GM18508 (cell line): Measurements from ENCODE around the gene COL4A2.

Experiments used
- ATAC-seq: cut with Tn5 transposase; IDR thresholded peaks from one replicate; pipeline ENCODE4 v1.9.1; 2021; ENCODE audit warnings: moderate number of reproducible peaks; ENCODE audit not compliant: insufficient read depth, unreplicated experiment

Gene COL4A2

DNA sequence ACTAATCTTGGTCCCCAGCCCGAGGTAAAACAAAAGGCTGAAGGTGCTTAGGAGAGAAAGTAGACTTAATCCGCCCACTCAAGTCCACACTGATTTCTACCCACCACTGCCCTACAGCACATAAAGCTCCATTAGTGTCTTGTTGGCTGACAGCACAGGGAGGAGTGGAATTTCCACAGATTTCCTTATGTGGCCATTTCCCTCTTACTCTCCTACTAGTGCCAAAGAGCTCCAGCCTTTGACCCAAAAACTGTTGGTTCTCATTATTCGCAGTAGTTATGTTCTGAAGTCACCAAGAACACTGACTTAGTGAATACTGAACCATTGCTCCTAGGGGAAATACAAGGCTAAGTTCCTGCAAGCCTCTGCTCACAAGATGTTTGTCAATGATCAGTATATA is 193.3 kb downstream of the COL4A2 start:
- no peak for ATAC-seq

DNA sequence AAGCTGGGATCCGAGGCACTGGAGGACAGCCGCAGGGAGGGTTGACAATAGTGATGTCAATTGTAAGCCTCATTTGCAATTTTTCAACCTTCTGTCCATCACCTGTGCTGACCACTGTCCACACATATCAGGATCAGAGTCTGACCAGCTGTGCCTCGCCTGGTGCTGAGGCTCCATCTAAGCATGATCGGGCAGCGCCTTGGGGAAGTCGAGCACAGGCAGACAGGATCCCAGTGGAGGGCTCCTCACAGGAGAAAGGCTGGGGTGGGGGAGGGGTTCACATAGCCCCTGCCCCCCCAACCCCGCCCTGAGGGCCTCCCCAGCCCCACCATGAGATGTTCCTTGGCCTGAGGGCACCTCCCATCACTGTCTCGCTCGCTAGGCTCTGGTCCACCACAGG is 194.1 kb downstream of the COL4A2 start:
- no peak for ATAC-seq

GRCh38 chr13:110503037-110503901 is 196.2 kb downstream of the COL4A2 start:
- no peak for ATAC-seq

GRCh38 chr13:110503979-110504499 is 197.0 kb downstream of the COL4A2 start:
- ATAC-seq, result no peak

DNA sequence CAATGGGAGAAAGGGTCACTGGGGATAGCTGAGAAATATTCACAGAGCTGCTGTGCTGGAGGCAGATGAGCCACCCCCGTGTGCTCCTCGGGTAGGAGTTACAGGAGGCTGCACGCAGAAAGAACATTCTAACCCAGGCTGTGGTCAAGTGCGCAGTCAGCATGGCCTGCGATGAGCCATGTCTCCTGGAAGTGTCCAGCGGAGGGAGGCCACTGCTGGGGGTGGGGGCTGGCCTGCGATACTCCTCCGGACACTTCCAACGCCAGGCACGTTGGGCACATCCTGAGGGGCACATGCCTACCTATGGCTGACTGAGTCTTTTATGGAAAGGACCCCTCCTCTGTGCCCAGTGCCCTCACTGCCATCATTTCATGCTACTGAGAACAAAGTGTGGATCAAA is 198.5 kb downstream of the COL4A2 start:
- ATAC-seq, result no peak

- ATAC-seq, result no peak
Observed at GRCh38 chr13:110506396-110506795, 199.3 kb downstream of the COL4A2 start.

DNA sequence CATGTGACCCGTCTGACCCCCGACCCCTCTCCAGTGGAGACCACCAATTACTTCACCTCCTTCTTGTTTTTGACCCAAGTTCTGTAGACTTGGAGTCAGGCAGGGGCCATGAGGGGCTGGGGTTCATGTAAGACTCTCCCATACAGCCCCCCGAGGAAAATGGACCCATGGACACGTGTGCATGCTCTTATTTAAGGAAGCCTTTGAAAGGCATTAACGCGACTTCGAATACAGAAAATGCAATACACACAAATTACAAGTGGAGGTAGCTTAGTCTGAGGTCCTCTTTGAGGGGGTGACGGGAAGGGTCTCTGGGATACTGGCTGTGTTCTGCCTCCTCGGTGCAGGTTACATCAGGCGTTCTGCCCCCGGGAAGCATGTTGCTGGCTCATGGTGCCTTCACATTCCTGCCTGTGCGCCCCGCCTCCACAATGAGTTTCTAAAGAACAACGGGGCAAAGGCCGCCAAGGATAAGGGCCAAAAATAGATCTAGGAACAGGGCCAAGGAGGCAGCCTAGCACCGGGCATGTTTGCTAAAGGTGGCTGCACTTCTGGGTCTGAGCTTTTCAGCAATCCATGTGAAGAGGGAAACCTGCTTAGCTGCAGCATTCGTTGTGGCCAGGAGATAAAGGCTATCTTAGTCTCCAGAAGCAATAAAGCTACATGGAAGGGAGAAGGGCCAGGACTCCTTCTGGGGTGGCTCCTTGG is 199.9 kb downstream of the COL4A2 start:
- ATAC-seq, result no peak

- ATAC-seq, result no peak
Observed at GRCh38 chr13:110507678-110508381, 200.7 kb downstream of the COL4A2 start.

DNA sequence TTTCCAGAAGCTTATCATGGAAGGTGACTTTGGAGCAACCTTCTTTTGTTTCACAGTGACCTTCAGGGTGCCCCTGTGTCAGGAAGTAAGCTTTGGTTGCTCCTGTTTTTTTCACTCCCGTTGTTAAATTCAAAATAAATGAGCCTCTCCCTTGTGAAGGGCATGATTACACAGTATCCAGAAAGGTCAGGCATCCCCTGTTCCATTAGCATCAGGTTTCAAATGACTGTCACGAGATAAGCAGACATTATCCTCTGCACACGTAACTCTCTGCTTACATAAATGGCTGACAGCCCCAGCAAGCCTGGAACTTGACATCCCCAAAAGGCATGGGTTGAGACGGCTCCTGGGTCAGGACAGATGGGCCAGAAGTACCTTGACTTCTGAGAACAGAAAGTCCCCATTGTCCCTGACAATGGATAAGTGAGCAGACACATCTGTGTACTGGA is 202.4 kb downstream of the COL4A2 start:
- ATAC-seq, result no peak

DNA sequence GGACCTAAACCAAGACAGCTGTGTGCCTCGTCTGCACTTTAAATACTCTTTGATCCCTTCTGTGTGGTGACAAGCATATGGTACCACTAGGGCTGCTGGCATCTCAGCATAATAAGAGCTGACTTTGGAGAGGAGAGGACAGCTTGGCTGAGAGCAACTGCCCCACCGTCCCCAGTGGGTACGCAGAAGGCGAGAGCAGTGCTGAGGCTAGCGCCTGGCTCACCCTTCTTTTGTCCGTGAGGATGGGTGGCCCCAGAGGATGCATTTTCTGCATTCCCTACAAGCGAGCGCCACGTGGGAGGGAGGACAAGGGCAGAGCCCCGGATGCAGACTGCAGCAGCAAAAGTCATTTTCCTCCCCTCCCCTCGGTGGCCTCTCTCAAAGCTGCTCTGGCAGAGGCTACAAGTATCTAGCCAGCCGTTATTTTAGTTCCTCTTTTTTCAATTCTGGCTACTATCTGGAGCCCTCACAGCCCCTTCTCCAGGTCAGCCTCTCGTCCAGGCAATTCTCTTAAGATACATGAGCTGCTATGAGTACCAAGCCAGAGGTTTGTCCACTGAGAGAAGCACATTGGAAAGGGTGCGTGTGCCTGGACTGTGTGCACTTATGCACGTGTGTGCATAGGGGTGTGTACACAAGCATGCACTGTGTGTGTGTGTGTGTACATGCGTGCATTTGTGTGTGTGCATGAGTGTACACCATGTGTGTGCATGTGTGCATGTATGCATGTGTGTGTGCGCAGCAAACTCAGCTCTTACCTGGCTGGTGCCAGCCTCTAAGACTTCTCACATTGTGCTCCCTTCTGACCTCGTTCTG is 203.1 kb downstream of the COL4A2 start:
- peak; percentile 62 for ATAC-seq

- ATAC-seq, result no peak
Observed at GRCh38 chr13:110511509-110512181, 204.6 kb downstream of the COL4A2 start.

DNA sequence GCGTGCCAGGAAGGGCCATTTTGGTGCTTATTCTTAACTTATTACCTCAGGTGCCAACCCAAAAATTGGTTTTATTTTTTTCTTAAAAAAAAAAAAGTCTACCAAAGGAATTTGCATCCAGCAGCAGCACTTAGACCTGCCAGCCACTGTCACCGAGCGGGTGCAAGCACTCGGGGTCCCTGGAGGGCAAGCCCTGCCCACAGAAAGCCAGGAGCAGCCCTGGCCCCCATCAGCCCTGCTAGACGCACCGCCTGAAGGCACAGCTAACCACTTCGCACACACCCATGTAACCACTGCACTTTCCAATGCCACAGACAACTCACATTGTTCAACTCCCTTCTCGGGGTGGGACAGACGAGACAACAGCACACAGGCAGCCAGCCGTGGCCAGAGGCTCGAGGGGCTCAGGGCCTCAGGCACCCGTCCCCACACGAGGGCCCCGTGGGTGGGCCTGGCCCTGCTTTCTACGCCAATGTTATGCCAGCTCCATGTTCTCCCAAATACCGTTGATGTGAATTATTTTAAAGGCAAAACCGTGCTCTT is 205.2 kb downstream of the COL4A2 start:
- no peak for ATAC-seq

GRCh38 chr13:110516500-110516899 is 209.4 kb downstream of the COL4A2 start:
- ATAC-seq, result no peak

DNA sequence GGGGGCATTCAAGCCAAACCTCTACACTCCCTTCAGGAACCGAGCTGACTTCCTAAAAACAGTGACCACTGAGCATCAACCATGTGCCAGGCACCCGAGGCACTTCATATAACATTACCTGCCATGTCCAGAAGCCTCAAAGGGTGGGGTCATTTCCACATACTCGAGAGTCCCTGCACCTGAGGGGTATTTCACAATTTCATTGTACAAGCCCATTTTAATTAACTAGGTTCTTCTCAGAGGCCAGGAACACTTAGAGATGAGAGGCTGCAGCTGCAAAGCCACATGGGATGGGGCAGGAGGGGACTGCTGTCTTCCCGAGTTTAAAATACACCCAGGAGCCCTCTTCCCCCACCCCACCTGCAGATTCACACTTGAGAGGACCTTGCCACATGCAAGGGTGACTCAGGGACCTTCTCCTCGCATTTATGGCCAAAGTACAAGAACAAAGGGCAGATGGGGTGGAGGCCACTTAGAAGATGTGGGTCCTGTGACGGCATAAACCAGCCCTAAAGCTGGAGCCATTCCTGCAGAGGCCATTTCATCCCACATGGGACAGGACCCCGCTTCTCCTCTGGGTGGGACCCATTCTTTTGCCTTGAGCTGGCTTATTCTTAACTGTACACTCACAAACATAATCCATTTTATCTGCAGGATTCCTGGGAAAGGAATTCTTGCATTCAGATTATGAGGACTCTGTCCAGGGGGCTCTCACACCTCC is 210.6 kb downstream of the COL4A2 start:
- ATAC-seq, result no peak

DNA sequence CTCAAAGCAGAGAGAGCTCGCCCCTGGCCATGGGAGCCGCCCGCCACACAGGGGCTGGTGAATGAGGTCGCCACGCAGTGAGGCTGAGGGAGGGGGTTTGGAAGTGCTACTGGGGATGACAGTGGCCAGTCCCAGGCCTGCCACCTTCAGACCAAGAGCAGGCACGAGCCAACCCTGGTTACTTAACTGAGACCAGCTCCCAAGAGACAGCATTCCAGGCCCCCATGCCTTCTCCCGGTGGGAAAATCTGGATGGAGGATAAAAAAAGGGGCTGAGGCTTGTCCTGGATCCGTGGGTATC is 211.1 kb downstream of the COL4A2 start:
- ATAC-seq, result no peak

- ATAC-seq, result no peak
Observed at GRCh38 chr13:110518571-110518970, 211.5 kb downstream of the COL4A2 start.

- ATAC-seq, result no peak
Observed at GRCh38 chr13:110519046-110519445, 212.0 kb downstream of the COL4A2 start.

DNA sequence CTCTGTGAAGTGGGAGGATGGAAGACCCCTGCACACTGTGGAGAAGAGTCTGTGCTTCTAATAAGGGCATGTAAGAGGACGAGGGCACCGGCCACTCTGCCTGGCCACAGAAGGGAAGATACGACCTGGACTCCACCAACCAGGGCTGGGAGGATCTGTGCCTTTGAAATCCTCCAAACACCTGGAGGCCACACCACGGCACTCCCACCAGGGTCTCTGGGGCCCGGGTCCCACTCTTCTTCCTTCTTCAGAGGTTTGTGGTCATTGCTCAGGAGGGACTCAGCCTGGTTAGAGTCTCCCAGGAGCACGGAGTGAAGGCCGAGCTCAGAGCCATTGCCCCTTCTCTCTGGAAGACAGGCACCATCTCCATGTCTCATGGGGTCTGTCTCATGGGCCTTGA is 212.4 kb downstream of the COL4A2 start:
- ATAC-seq, result no peak
